ENCODE measurements around the gene ARHGEF33. TPM values are rescaled to one million over a fixed set of nuclear protein-coding genes. Genes with fewer than 3 reads are reported as not detected.

The ARHGEF33 gene
- total RNA-seq, 1 donor from 2014 or later = 6.4 TPM

DNA sequence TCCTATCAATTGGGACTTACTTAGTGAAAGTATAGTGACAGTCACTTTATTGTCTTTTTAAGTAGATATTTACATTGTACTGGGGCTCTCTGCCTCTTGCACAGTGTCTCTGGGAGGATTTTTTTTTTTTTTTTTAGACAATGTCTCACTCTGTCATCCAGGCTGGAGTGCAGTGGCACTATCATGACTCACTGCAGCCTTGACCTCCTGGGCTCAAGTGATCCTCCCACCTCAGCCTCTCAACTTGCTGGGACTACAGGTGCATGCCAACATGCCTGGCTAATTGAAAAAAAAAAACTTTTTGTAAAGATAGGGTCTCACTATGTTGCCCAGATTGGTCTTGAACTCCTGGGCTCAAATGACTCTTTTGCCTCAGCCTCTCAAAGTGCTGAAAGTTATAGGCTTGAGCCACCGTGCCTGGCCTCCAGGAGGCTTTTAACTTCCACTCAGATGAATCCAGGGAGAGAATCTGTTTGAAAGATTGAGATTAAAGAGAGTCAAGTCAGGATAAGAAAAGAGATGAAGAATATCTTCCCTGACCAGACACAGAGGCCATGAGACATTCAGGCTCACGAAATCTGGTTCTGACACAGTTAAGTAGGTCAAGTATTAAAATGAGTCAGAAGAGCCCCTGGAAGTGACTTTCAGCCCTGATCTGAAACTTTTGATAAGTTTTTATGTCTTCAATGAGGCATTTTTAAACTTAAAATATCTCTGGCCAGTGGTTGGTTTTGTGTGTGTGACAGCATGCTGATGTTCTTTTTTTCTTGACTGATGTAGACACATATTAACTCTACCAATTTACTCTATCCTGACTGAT is 18.3 kb downstream of the ARHGEF33 start:
- no peak for DNase-seq (ENCODE audit: low spot score in 2 of 2)
- Histone ChIP-seq H3K36me3 (no peaks in the 10 kb centered on the region), H3K4me1 (no peaks in the 10 kb centered on the region), H3K9me3 (no peaks in the 10 kb centered on the region), H3K27ac (no peak overlapping the region), H3K27me3 (no peaks in the 10 kb centered on the region), H3K4me3 (no peak overlapping the region)
- intact Hi-C loops (cut with DNase I) = no loop called here
- TF ChIP-seq, protein P1, sequence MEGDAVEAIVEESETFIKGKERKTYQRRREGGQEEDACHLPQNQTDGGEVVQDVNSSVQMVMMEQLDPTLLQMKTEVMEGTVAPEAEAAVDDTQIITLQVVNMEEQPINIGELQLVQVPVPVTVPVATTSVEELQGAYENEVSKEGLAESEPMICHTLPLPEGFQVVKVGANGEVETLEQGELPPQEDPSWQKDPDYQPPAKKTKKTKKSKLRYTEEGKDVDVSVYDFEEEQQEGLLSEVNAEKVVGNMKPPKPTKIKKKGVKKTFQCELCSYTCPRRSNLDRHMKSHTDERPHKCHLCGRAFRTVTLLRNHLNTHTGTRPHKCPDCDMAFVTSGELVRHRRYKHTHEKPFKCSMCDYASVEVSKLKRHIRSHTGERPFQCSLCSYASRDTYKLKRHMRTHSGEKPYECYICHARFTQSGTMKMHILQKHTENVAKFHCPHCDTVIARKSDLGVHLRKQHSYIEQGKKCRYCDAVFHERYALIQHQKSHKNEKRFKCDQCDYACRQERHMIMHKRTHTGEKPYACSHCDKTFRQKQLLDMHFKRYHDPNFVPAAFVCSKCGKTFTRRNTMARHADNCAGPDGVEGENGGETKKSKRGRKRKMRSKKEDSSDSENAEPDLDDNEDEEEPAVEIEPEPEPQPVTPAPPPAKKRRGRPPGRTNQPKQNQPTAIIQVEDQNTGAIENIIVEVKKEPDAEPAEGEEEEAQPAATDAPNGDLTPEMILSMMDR (IDR thresholded peaks at IDR 0.05) = no peak

DNA sequence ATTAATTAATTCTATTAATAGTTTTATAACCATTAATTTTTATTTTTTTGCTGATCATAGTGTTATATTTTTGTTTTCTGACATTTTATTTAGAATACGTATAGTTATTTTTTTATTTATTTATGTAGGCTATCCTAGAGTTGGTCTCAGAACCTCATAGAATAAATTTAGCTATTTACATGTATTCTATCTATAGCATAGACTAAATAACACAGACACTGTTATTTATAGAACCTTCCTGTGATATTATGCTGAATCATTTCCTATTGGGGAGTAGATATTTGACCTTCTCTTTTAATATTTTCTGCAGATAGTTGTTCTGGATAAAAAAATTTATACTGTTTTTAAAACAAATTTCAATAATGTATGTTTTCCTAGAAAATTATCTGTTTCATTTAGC is 20.2 kb downstream of the ARHGEF33 start:
- TF ChIP-seq, protein P1 (IDR thresholded peaks at IDR 0.05) = no peak
- no peak for DNase-seq (ENCODE audit: low spot score in 2 of 2)
- Histone ChIP-seq H3K27ac (no peak overlapping the region), H3K36me3 (no peaks in the 10 kb centered on the region), H3K27me3 (no peaks in the 10 kb centered on the region), H3K4me3 (no peak overlapping the region), H3K4me1 (no peaks in the 10 kb centered on the region), H3K9me3 (no peaks in the 10 kb centered on the region)
- intact Hi-C loops (cut with DNase I) = no loop called here

- TF ChIP-seq, protein P1 (IDR thresholded peaks at IDR 0.05) = no peak
- Histone ChIP-seq H3K9me3 (no peaks in the 10 kb centered on the region), H3K4me3 (no peak overlapping the region), H3K27ac (no peak overlapping the region), H3K36me3 (no peaks in the 10 kb centered on the region), H3K4me1 (no peaks in the 10 kb centered on the region), H3K27me3 (no peaks in the 10 kb centered on the region)
- DNase-seq (ENCODE audit: low spot score in 2 of 2) = no peak
- intact Hi-C loops (cut with DNase I) = no loop called here
Observed at GRCh38 chr2:38911191-38911590, 21.5 kb downstream of the ARHGEF33 start.

- DNase-seq (ENCODE audit: low spot score in 2 of 2) = no peak
- TF ChIP-seq, protein P1 (IDR thresholded peaks at IDR 0.05) = no peak
- no peaks in the 10 kb centered on the region for H3K9me3 ChIP-seq
- H3K27ac ChIP-seq = no peak overlapping the region
- H3K4me3 ChIP-seq = no peak overlapping the region
- intact Hi-C loops (cut with DNase I) = no loop called here
- H3K36me3 ChIP-seq = no peaks in the 10 kb centered on the region
- H3K27me3 ChIP-seq = no peaks in the 10 kb centered on the region
- H3K4me1 ChIP-seq = no peaks in the 10 kb centered on the region
Observed at GRCh38 chr2:38912619-38913018, 22.9 kb downstream of the ARHGEF33 start.

GRCh38 chr2:38922389-38922788 is 32.7 kb downstream of the ARHGEF33 start:
- TF ChIP-seq, protein P1 (IDR thresholded peaks at IDR 0.05) = no peak
- intact Hi-C loops (cut with DNase I) = no loop called here
- Histone ChIP-seq H3K4me3 (no peak overlapping the region), H3K9me3 (no peaks in the 10 kb centered on the region), H3K27ac (no peak overlapping the region), H3K27me3 (no peaks in the 10 kb centered on the region), H3K36me3 (no peaks in the 10 kb centered on the region), H3K4me1 (no peaks in the 10 kb centered on the region)
- no peak for DNase-seq (ENCODE audit: low spot score in 2 of 2)
